HepG2 (cell line): ENCODE results near the gene CLCA2. TPM values are rescaled to one million over a fixed set of nuclear protein-coding genes. Genes with fewer than 3 reads are reported as not detected.

Experiments
- ATAC-seq: fragments of 200-7000 bp; cut with Tn5 transposase; 3 replicates; pipeline ENCODE4 v1.9.1; 2020; ENCODE audit warnings: mild to moderate bottlenecking, moderate library complexity
- BruUV-seq: library from RNA; stranded (reverse); fragments of 400-500 nt; replicated peaks from 2 replicates; lab custom pipeline; 2021; lab: Mats Ljungman, UMichigan
- CTCF ChIA-PET: fragments of 300-600 bp; formaldehyde crosslinking; extraction: SDS; loops from one replicate; lab custom pipeline; 2021; ENCODE audit warnings: low total read pairs, inconsistent platforms, low intra/inter-chr PET ratio; lab: Yijun Ruan, JAX
- POLR2A ChIA-PET: fragments of 350-600 bp; sonication (Branson Sonifier 250); formaldehyde crosslinking; loops from one replicate; lab custom pipeline; 2020; ENCODE audit warnings: antibody characterized with exemption, inconsistent platforms; lab: Yijun Ruan, JAX
- DNase-seq: peaks from one replicate; pipeline ENCODE4 v3.0.0-alpha.2; 2015; ENCODE audit warnings: low spot score
- FAIRE-seq: peaks from 3 replicates; lab custom pipeline; 2011; peaks lifted over from hg19 to GRCh38; lab: Jason Lieb, UNC
- H2AFZ ChIP-seq: one replicate; pipeline ENCODE4 v1.6.1; 2011; ENCODE audit warnings: low read length, inconsistent platforms
- H3K27ac ChIP-seq: fragments of 300-600 bp; 3 replicates; pipeline ENCODE4 v1.8.0; 2011; ENCODE audit warnings: mixed run types, mild to moderate bottlenecking, mixed read lengths, low read length, inconsistent platforms; ENCODE audit not compliant: insufficient read depth; ENCODE audit errors: extremely low read length
- H3K27me3 ChIP-seq, 2 experiments: fragments of 200-600 bp in 1 of 2; 2 replicates in 1 of 2; 3 replicates in 1 of 2; pipeline versions ENCODE4 v1.6.0 to v1.8.0; 2011; ENCODE audit warnings: low read length in 2 of 2, mild to moderate bottlenecking in 2 of 2, moderate library complexity in 2 of 2, inconsistent platforms in 1 of 2; ENCODE audit not compliant: insufficient read depth in 2 of 2, control insufficient read depth in 1 of 2
- H3K36me3 ChIP-seq, 2 experiments: fragments of 200-600 bp in 1 of 2; replicated peaks in 1 of 2; 2 replicates in 1 of 2; 3 replicates in 1 of 2; pipeline versions ENCODE4 v1.5.1 to v1.8.0; 2011; ENCODE audit warnings: low read length in 2 of 2, inconsistent platforms in 1 of 2; ENCODE audit not compliant: insufficient read depth in 2 of 2, control insufficient read depth in 1 of 2
- H3K4me1 ChIP-seq: 2 replicates; pipeline ENCODE4 v1.5.1; 2012; ENCODE audit warnings: low read length, inconsistent platforms; ENCODE audit not compliant: insufficient read depth
- H3K4me2 ChIP-seq: 2 replicates; pipeline ENCODE4 v1.6.0; 2011; ENCODE audit warnings: low read depth, low read length, inconsistent platforms
- H3K4me3 ChIP-seq, 3 experiments: fragments of 200-600 bp in 1 of 3; sonication (generic), shearing (Covaris generic) in 1 of 3; replicated peaks in 1 of 3; 2 replicates each; pipeline ENCODE4 v1.5.1; 2011 to 2016; ENCODE audit warnings: low read length in 3 of 3, inconsistent platforms in 2 of 3, low read depth in 2 of 3, mild to moderate bottlenecking in 2 of 3, control low read depth in 1 of 3, mixed read lengths in 1 of 3; ENCODE audit not compliant: insufficient read depth in 1 of 3
- H3K79me2 ChIP-seq: one replicate; pipeline ENCODE4 v1.6.1; 2011; ENCODE audit warnings: low read length, inconsistent platforms; ENCODE audit not compliant: insufficient read depth
- H3K9ac ChIP-seq: 2 replicates; pipeline ENCODE4 v1.6.0; 2011; ENCODE audit warnings: mild to moderate bottlenecking, low read depth, low read length, inconsistent platforms; ENCODE audit not compliant: insufficient read depth
- H3K9me3 ChIP-seq: 2 replicates; pipeline ENCODE4 v1.5.1; 2012; ENCODE audit warnings: mild to moderate bottlenecking, low read length
- H4K20me1 ChIP-seq: 2 replicates; pipeline ENCODE4 v1.6.0; 2011; ENCODE audit warnings: inconsistent platforms, mild to moderate bottlenecking, low read length, moderate library complexity; ENCODE audit not compliant: insufficient read depth
- BRD4 ChIP-seq: sonication (generic); formaldehyde crosslinking; IDR thresholded peaks from 2 replicates; pipeline ENCODE4 v1.4.0; 2020; ENCODE audit warnings: missing genetic modification reagents
- GZF1 ChIP-seq: sonication (generic); formaldehyde crosslinking; IDR thresholded peaks from 2 replicates; pipeline ENCODE4 v1.5.1; 2020; ENCODE audit warnings: mild to moderate bottlenecking, missing genetic modification reagents
- HIVEP1 ChIP-seq: sonication (generic); formaldehyde crosslinking; IDR thresholded peaks from 2 replicates; pipeline ENCODE4 v1.4.0; 2020; ENCODE audit warnings: mild to moderate bottlenecking, missing genetic modification reagents
- MBD4 ChIP-seq: IDR thresholded peaks from 2 replicates; pipeline ENCODE4 v1.6.1; 2012; ENCODE audit warnings: low read length, inconsistent platforms, borderline replicate concordance
- ZFY ChIP-seq: sonication (generic); formaldehyde crosslinking; IDR thresholded peaks from 2 replicates; pipeline ENCODE4 v1.4.0; 2020; ENCODE audit warnings: missing genetic modification reagents
- ZNF562 ChIP-seq: sonication (generic); formaldehyde crosslinking; IDR thresholded peaks from 2 replicates; pipeline ENCODE4 v1.8.0; 2022; ENCODE audit warnings: missing genetic modification reagents, borderline replicate concordance
- ZNF569 ChIP-seq: sonication (generic); formaldehyde crosslinking; IDR thresholded peaks from 2 replicates; pipeline ENCODE4 v1.5.0; 2020; ENCODE audit warnings: mild to moderate bottlenecking, missing genetic modification reagents, moderate library complexity, borderline replicate concordance
- ZNF619 ChIP-seq: sonication (generic); formaldehyde crosslinking; IDR thresholded peaks from 2 replicates; pipeline ENCODE4 v1.4.0; 2020; ENCODE audit warnings: mild to moderate bottlenecking, missing genetic modification reagents
- ZNF652 ChIP-seq: IDR thresholded peaks from 2 replicates; pipeline ENCODE4 v1.6.1; 2016; ENCODE audit warnings: low read depth, borderline replicate concordance
- WGBS: methylation state at CpG from one replicate; pipeline ENCODE4 v1.1.6; 2017; ENCODE audit warnings: low lambda C conversion rate; 5-methylcytosine and 5-hydroxymethylcytosine counted together
- in situ Hi-C: cut with HindIII; loops from 2 replicates; pipeline ENCODE4 v1.10.0; 2017; ENCODE audit warnings: low pct_unique_long_range_greater_than_20kb; ENCODE audit not compliant: extremely low pct_ligation_motif_present
- intact Hi-C: fragments of 100-400 bp; cut with micrococcal nuclease; formaldehyde crosslinking; loops from one replicate; pipeline ENCODE4 v1.10.0; 2022; ENCODE audit not compliant: unreplicated experiment
- polyA plus RNA-seq, 8 experiments: library from polyadenylated mRNA; depleted of rRNA in 3 of 8; stranded (reverse) in 7 of 8; unstranded in 1 of 8; fragments of >200 nt; fragmentation: Illumina TruSeq in 4 of 8; extraction: Trizol in 4 of 8; gene quantifications; 2 replicates each; pipeline versions ENCODE4 v1.2.1 to v1.2.3, GENCODE V29; 2011 to 2016; ENCODE audit warnings: low read depth in 4 of 8, missing spikeins in 1 of 8, mixed read lengths in 1 of 8; ENCODE audit not compliant: insufficient read depth in 1 of 8
- total RNA-seq, 5 experiments: library from RNA; depleted of rRNA; stranded (reverse); fragments of >200 nt; fragmentation: Illumina TruSeq; extraction: Trizol; gene quantifications; 2 replicates each; pipeline ENCODE4 v1.2.3, GENCODE V29; 2016; ENCODE audit warnings: low read depth in 1 of 5
- TF ChIP-seq, protein P1 (sequence below): fragments of 450-650 bp; IDR thresholded peaks from 2 replicates; pipeline ENCODE4 v1.6.1; 2017; ENCODE audit warnings: mild to moderate bottlenecking
- TF ChIP-seq, protein P2 (sequence below): sonication (generic); formaldehyde crosslinking; IDR thresholded peaks from 2 replicates; pipeline ENCODE4 v1.9.0; 2021; ENCODE audit warnings: missing genetic modification reagents, borderline replicate concordance
- TF ChIP-seq, protein P3 (sequence below): sonication (generic); formaldehyde crosslinking; IDR thresholded peaks from 2 replicates; pipeline ENCODE4 v1.8.1; 2023; ENCODE audit warnings: mild to moderate bottlenecking, missing genetic modification reagents
- TF ChIP-seq, protein P4 (sequence below): sonication (generic); formaldehyde crosslinking; IDR thresholded peaks from 2 replicates; pipeline ENCODE4 v1.8.1; 2023; ENCODE audit warnings: mild to moderate bottlenecking, missing genetic modification reagents, borderline replicate concordance
- TF ChIP-seq, protein P5 (sequence below): sonication (generic); formaldehyde crosslinking; IDR thresholded peaks from 2 replicates; pipeline ENCODE4 v1.8.0; 2022; ENCODE audit warnings: low read depth, missing genetic modification reagents
- TF ChIP-seq, protein P6 (sequence below): sonication (generic); formaldehyde crosslinking; IDR thresholded peaks from 2 replicates; pipeline ENCODE4 v1.4.0; 2020; ENCODE audit warnings: low read depth, missing genetic modification reagents

CLCA2 gene
- total and polyA plus RNA-seq, 2 of the 13 experiments (the other 11 are each of a cell fraction or from before 2014, with no cell fraction given) = not detected

DNA sequence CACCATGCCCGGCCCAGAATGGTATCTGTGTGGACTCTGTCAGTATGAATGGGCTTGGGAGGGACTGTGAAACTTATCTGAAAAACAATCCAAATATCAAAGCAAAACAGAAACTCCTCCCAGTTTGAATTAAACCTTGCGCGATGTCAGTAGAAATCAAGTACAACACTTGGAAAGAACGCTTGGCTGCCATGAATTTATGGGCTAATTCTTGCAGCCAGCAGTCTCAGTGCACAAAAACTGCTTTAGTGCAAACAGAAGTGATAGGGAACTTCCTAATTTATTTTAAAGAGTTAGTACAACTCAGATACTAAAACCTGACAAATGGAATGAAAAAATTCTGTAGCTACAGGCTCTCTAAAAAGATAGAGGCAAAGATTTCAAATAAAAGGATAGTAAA, 53.3 kb downstream of the CLCA2 start:
- 68% methylated on average over 4 of the region's 4 CpGs for WGBS
- no TSS peak for BruUV-seq
- H3K9ac ChIP-seq = no peak overlapping the region
- POLR2A ChIA-PET = no interaction called here
- no peaks in the 10 kb centered on the region for H4K20me1 ChIP-seq
- no peak for FAIRE-seq
- no peaks in the 10 kb centered on the region for H3K4me1 ChIP-seq
- H3K9me3 ChIP-seq = no peaks in the 10 kb centered on the region
- H3K79me2 ChIP-seq = no peaks in the 10 kb centered on the region
- ATAC-seq = no peak
- in situ Hi-C loops (no loop called here), intact Hi-C loops (no loop called here)
- no peak overlapping the region for H2AFZ ChIP-seq
- H3K27me3 ChIP-seq = no peaks in the 10 kb centered on the region; a peak in 1 of 5 replicates
- no peaks in the 10 kb centered on the region for H3K36me3 ChIP-seq
- H3K4me2 ChIP-seq = no peak overlapping the region
- DNase-seq = no peak
- no peak overlapping the region for H3K27ac ChIP-seq
- CTCF ChIA-PET = no interaction called here
- H3K4me3 ChIP-seq = no peak overlapping the region
- no peak for TF ChIP-seq ZFY (CRISPR knock-in tag)
- TF ChIP-seq MBD4 = no peak
- TF ChIP-seq, protein P1, sequence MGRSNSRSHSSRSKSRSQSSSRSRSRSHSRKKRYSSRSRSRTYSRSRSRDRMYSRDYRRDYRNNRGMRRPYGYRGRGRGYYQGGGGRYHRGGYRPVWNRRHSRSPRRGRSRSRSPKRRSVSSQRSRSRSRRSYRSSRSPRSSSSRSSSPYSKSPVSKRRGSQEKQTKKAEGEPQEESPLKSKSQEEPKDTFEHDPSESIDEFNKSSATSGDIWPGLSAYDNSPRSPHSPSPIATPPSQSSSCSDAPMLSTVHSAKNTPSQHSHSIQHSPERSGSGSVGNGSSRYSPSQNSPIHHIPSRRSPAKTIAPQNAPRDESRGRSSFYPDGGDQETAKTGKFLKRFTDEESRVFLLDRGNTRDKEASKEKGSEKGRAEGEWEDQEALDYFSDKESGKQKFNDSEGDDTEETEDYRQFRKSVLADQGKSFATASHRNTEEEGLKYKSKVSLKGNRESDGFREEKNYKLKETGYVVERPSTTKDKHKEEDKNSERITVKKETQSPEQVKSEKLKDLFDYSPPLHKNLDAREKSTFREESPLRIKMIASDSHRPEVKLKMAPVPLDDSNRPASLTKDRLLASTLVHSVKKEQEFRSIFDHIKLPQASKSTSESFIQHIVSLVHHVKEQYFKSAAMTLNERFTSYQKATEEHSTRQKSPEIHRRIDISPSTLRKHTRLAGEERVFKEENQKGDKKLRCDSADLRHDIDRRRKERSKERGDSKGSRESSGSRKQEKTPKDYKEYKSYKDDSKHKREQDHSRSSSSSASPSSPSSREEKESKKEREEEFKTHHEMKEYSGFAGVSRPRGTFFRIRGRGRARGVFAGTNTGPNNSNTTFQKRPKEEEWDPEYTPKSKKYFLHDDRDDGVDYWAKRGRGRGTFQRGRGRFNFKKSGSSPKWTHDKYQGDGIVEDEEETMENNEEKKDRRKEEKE = no peak
- TF ChIP-seq ZNF562 = no peak
- TF ChIP-seq ZNF619 (CRISPR knock-in tag) = no peak
- no peak for TF ChIP-seq BRD4 (CRISPR knock-in tag)
- TF ChIP-seq, protein P2, sequence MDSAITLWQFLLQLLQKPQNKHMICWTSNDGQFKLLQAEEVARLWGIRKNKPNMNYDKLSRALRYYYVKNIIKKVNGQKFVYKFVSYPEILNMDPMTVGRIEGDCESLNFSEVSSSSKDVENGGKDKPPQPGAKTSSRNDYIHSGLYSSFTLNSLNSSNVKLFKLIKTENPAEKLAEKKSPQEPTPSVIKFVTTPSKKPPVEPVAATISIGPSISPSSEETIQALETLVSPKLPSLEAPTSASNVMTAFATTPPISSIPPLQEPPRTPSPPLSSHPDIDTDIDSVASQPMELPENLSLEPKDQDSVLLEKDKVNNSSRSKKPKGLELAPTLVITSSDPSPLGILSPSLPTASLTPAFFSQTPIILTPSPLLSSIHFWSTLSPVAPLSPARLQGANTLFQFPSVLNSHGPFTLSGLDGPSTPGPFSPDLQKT (CRISPR knock-in tag) = no peak
- TF ChIP-seq, protein P3, sequence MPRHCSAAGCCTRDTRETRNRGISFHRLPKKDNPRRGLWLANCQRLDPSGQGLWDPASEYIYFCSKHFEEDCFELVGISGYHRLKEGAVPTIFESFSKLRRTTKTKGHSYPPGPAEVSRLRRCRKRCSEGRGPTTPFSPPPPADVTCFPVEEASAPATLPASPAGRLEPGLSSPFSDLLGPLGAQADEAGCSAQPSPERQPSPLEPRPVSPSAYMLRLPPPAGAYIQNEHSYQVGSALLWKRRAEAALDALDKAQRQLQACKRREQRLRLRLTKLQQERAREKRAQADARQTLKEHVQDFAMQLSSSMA (CRISPR knock-in tag) = no peak
- TF ChIP-seq, protein P4, sequence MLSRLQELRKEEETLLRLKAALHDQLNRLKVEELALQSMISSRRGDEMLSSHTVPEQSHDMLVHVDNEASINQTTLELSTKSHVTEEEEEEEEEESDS (CRISPR knock-in tag) = no peak
- TF ChIP-seq ZNF569 (CRISPR knock-in tag) = no peak
- TF ChIP-seq ZNF652 = no peak
- TF ChIP-seq GZF1 (CRISPR knock-in tag) = no peak
- TF ChIP-seq, protein P5, sequence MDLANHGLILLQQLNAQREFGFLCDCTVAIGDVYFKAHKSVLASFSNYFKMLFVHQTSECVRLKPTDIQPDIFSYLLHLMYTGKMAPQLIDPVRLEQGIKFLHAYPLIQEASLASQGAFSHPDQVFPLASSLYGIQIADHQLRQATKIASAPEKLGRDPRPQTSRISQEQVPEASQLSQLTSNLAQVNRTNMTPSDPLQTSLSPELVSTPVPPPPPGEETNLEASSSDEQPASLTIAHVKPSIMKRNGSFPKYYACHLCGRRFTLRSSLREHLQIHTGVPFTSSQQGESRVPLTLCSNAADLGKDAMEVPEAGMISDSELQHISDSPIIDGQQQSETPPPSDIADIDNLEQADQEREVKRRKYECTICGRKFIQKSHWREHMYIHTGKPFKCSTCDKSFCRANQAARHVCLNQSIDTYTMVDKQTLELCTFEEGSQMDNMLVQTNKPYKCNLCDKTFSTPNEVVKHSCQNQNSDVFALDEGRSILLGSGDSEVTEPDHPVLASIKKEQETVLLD (CRISPR knock-in tag) = no peak
- TF ChIP-seq HIVEP1 (CRISPR knock-in tag) = no peak
- TF ChIP-seq, protein P6, sequence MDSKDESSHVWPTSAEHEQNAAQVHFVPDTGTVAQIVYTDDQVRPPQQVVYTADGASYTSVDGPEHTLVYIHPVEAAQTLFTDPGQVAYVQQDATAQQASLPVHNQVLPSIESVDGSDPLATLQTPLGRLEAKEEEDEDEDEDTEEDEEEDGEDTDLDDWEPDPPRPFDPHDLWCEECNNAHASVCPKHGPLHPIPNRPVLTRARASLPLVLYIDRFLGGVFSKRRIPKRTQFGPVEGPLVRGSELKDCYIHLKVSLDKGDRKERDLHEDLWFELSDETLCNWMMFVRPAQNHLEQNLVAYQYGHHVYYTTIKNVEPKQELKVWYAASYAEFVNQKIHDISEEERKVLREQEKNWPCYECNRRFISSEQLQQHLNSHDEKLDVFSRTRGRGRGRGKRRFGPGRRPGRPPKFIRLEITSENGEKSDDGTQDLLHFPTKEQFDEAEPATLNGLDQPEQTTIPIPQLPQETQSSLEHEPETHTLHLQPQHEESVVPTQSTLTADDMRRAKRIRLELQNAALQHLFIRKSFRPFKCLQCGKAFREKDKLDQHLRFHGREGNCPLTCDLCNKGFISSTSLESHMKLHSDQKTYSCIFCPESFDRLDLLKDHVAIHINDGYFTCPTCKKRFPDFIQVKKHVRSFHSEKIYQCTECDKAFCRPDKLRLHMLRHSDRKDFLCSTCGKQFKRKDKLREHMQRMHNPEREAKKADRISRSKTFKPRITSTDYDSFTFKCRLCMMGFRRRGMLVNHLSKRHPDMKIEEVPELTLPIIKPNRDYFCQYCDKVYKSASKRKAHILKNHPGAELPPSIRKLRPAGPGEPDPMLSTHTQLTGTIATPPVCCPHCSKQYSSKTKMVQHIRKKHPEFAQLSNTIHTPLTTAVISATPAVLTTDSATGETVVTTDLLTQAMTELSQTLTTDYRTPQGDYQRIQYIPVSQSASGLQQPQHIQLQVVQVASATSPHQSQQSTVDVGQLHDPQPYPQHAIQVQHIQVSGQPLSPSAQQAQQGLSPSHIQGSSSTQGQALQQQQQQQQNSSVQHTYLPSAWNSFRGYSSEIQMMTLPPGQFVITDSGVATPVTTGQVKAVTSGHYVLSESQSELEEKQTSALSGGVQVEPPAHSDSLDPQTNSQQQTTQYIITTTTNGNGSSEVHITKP (CRISPR knock-in tag) = no peak
